ENCODE data around the gene DUSP22.

DUSP22 gene

GRCh38 chr6:338815-339262 is 46.6 kb downstream of the DUSP22 start:
- no peak for TF ChIP-seq CTCF (conservative IDR thresholded peaks at IDR 0.05; ENCODE audit: low read length)
- DNase-seq (ENCODE audit: low read depth) = no peak
- no peak overlapping the region for H3K4me3 ChIP-seq (ENCODE audit: low read length)

GRCh38 chr6:339480-339879 is 47.2 kb downstream of the DUSP22 start:
- no peak overlapping the region for H3K4me3 ChIP-seq (ENCODE audit: low read length)
- no peak for TF ChIP-seq CTCF (conservative IDR thresholded peaks at IDR 0.05; ENCODE audit: low read length)
- no peak for DNase-seq (ENCODE audit: low read depth)

- H3K4me3 ChIP-seq (ENCODE audit: low read length) = no peak overlapping the region
- no peak for DNase-seq (ENCODE audit: low read depth)
- no peak for TF ChIP-seq CTCF (conservative IDR thresholded peaks at IDR 0.05; ENCODE audit: low read length)
Observed at GRCh38 chr6:340186-340955, 48.1 kb downstream of the DUSP22 start.

GRCh38 chr6:340991-341827 is 48.9 kb downstream of the DUSP22 start:
- H3K4me3 ChIP-seq (ENCODE audit: low read length) = no peak overlapping the region
- no peak for TF ChIP-seq CTCF (conservative IDR thresholded peaks at IDR 0.05; ENCODE audit: low read length)
- DNase-seq (ENCODE audit: low read depth) = no peak

GRCh38 chr6:341914-342831 is 49.9 kb downstream of the DUSP22 start:
- no peak for DNase-seq (ENCODE audit: low read depth)
- H3K4me3 ChIP-seq (ENCODE audit: low read length) = no peak overlapping the region
- no peak for TF ChIP-seq CTCF (conservative IDR thresholded peaks at IDR 0.05; ENCODE audit: low read length)

- DNase-seq (ENCODE audit: low read depth) = no peak
- no peak overlapping the region for H3K4me3 ChIP-seq (ENCODE audit: low read length)
- TF ChIP-seq CTCF (conservative IDR thresholded peaks at IDR 0.05; ENCODE audit: low read length) = no peak
Observed at GRCh38 chr6:342832-343179, 50.5 kb downstream of the DUSP22 start.
